HL-60 (cell line): ENCODE data around the gene SMG9.

Experiments used
- DNase-seq, 2 experiments: peaks; one replicate each; pipeline ENCODE4 v3.0.0-alpha.2; 2010 to 2020; ENCODE audit warnings: low read depth in 1 of 2, low spot score in 1 of 2
- H3K27ac ChIP-seq: fragments of 250-450 bp; sonication (Bioruptor Pico); replicated peaks from 2 replicates; pipeline ENCODE4 v1.5.1; 2020; ENCODE audit warnings: mild to moderate bottlenecking, moderate library complexity
- H3K27me3 ChIP-seq: fragments of 250-450 bp; sonication (Bioruptor Pico); 2 replicates; pipeline ENCODE4 v1.5.1; 2021; ENCODE audit warnings: mild to moderate bottlenecking, moderate library complexity; ENCODE audit not compliant: insufficient read depth, poor library complexity, severe bottlenecking
- H3K4me3 ChIP-seq: replicated peaks from 2 replicates; pipeline ENCODE4 v1.5.1; 2011; ENCODE audit warnings: mild to moderate bottlenecking, control low read depth, low read length; ENCODE audit not compliant: insufficient read depth
- GABPA ChIP-seq: IDR thresholded peaks from 2 replicates; pipeline ENCODE4 v1.6.1; 2012; ENCODE audit warnings: low read depth
- POLR2AphosphoS5 ChIP-seq: IDR thresholded peaks from 2 replicates; pipeline ENCODE4 v1.6.1; 2012; ENCODE audit warnings: low read depth
- SPI1 ChIP-seq: IDR thresholded peaks from 2 replicates; pipeline ENCODE4 v1.6.1; 2012; ENCODE audit warnings: low read depth, mild to moderate bottlenecking, borderline replicate concordance
- TF ChIP-seq, protein P1 (sequence below): IDR thresholded peaks from 2 replicates; pipeline ENCODE4 v1.6.1; 2012; ENCODE audit warnings: low read depth; ENCODE audit not compliant: insufficient replicate concordance
- TF ChIP-seq, protein P2 (sequence below): IDR thresholded peaks from one replicate; pipeline ENCODE4 v1.5.1; 2011; ENCODE audit warnings: low read length, control low read depth, inconsistent platforms; ENCODE audit not compliant: insufficient read depth

The SMG9 gene

DNA sequence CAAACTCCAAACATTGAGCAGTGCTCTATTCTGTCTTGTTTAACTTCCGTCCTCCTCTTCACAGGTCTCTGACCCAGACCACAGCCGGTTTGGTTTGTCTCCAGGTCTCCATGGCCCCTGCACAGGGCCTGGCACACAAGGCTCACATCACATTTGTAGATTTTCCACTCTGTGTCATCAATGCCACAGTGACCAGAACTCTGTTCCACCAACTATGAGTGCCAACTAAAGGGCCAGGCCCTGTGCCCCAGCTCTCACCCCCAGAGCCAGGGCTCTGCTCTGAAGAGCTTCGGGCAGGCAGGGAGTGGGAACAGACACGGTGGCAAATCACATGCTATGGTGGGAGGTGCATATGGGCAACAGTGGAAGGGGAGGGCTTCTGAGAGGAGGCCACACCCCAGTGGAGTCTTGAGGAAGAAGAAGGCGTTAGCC lies 16.0 kb downstream of the SMG9 start:
- no peak overlapping the region for H3K27ac ChIP-seq
- DNase-seq = peak in 1 of 2 experiments; percentile 13
- no peaks in the 10 kb centered on the region for H3K27me3 ChIP-seq
- H3K4me3 ChIP-seq = no peak overlapping the region
- TF ChIP-seq, protein P1, sequence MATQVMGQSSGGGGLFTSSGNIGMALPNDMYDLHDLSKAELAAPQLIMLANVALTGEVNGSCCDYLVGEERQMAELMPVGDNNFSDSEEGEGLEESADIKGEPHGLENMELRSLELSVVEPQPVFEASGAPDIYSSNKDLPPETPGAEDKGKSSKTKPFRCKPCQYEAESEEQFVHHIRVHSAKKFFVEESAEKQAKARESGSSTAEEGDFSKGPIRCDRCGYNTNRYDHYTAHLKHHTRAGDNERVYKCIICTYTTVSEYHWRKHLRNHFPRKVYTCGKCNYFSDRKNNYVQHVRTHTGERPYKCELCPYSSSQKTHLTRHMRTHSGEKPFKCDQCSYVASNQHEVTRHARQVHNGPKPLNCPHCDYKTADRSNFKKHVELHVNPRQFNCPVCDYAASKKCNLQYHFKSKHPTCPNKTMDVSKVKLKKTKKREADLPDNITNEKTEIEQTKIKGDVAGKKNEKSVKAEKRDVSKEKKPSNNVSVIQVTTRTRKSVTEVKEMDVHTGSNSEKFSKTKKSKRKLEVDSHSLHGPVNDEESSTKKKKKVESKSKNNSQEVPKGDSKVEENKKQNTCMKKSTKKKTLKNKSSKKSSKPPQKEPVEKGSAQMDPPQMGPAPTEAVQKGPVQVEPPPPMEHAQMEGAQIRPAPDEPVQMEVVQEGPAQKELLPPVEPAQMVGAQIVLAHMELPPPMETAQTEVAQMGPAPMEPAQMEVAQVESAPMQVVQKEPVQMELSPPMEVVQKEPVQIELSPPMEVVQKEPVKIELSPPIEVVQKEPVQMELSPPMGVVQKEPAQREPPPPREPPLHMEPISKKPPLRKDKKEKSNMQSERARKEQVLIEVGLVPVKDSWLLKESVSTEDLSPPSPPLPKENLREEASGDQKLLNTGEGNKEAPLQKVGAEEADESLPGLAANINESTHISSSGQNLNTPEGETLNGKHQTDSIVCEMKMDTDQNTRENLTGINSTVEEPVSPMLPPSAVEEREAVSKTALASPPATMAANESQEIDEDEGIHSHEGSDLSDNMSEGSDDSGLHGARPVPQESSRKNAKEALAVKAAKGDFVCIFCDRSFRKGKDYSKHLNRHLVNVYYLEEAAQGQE = no peak
- no peak for TF ChIP-seq SPI1
- TF ChIP-seq GABPA = no peak
- no peak for TF ChIP-seq POLR2AphosphoS5
- TF ChIP-seq, protein P2, sequence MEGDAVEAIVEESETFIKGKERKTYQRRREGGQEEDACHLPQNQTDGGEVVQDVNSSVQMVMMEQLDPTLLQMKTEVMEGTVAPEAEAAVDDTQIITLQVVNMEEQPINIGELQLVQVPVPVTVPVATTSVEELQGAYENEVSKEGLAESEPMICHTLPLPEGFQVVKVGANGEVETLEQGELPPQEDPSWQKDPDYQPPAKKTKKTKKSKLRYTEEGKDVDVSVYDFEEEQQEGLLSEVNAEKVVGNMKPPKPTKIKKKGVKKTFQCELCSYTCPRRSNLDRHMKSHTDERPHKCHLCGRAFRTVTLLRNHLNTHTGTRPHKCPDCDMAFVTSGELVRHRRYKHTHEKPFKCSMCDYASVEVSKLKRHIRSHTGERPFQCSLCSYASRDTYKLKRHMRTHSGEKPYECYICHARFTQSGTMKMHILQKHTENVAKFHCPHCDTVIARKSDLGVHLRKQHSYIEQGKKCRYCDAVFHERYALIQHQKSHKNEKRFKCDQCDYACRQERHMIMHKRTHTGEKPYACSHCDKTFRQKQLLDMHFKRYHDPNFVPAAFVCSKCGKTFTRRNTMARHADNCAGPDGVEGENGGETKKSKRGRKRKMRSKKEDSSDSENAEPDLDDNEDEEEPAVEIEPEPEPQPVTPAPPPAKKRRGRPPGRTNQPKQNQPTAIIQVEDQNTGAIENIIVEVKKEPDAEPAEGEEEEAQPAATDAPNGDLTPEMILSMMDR = no peak

DNA sequence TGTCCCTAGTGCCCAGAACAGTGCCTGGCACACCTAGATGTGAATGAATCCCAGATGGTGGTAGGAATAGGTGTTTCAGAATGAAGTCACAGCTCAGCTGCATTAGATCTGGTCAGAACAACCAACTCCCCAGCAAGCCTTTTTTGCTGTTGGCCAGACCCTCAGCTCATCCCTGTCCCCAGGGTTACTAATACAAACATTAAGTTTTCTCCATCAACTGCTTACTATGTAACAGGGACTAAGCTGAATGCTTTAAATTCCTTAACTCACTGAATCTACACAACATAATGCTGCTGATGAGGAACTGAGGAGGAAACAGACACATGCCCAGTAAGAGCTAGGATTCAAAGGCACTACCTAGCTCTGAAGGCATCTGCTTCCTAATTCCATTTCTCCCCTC lies 18.8 kb downstream of the SMG9 start:
- H3K27me3 ChIP-seq = no peaks in the 10 kb centered on the region
- no peak overlapping the region for H3K27ac ChIP-seq
- TF ChIP-seq, protein P1 = no peak
- TF ChIP-seq GABPA = no peak
- TF ChIP-seq, protein P2 = no peak
- H3K4me3 ChIP-seq = no peak overlapping the region
- DNase-seq = no peak

DNA sequence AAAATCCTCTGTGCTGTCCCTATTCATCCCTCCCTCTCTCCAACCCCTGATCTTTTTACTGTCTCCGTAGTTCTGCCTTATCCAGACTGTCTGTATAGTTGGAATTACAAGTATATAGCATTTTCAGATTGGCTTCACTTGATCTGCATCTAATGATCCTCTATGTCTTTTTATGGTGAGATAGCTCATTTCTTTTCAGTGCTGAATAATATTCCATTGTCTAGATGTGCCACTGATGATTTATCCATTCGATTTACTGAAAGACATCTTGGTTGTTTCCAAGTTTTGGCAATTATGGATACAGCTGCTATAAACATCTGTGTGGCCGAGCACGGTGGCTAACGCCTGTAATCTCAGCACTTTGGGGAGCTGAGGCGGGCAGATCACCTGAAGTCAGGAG lies 19.7 kb downstream of the SMG9 start:
- Histone ChIP-seq H3K27me3 (no peaks in the 10 kb centered on the region), H3K27ac (no peak overlapping the region), H3K4me3 (no peak overlapping the region)
- DNase-seq = no peak
- no peak for TF ChIP-seq GABPA
- TF ChIP-seq, protein P2 = no peak
- TF ChIP-seq POLR2AphosphoS5 = no peak
- TF ChIP-seq, protein P1 = no peak
- TF ChIP-seq SPI1 = no peak
